Adipocyte (in vitro differentiated cells): Measurements from ENCODE around the gene VSTM2L.

Experiments used
- DNase-seq: peaks from one replicate; pipeline ENCODE4 v3.0.0-alpha.2; 2015; ENCODE audit warnings: low read depth
- H3K27me3 ChIP-seq: replicated peaks from 2 replicates; pipeline ENCODE4 v1.7.0; 2013; ENCODE audit warnings: mild to moderate bottlenecking, low read length, moderate library complexity; ENCODE audit not compliant: control insufficient read depth, insufficient read depth
- H3K36me3 ChIP-seq: 2 replicates; pipeline ENCODE4 v1.7.0; 2013; ENCODE audit warnings: low read length, mild to moderate bottlenecking, moderate library complexity; ENCODE audit not compliant: control insufficient read depth, insufficient read depth, severe bottlenecking
- H3K4me1 ChIP-seq: 2 replicates; pipeline ENCODE4 v1.7.0; 2013; ENCODE audit warnings: mild to moderate bottlenecking, low read length, moderate library complexity; ENCODE audit not compliant: control insufficient read depth, insufficient read depth
- H3K4me3 ChIP-seq: 2 replicates; pipeline ENCODE4 v1.7.0; 2013; ENCODE audit warnings: mild to moderate bottlenecking, low read length, moderate library complexity
- H3K9ac ChIP-seq: 2 replicates; pipeline ENCODE4 v1.7.0; 2013; ENCODE audit warnings: mild to moderate bottlenecking, low read length, moderate library complexity
- H3K9me3 ChIP-seq: 2 replicates; pipeline ENCODE4 v1.7.0; 2013; ENCODE audit warnings: mild to moderate bottlenecking, low read length, moderate library complexity; ENCODE audit not compliant: control insufficient read depth

Gene VSTM2L

DNA sequence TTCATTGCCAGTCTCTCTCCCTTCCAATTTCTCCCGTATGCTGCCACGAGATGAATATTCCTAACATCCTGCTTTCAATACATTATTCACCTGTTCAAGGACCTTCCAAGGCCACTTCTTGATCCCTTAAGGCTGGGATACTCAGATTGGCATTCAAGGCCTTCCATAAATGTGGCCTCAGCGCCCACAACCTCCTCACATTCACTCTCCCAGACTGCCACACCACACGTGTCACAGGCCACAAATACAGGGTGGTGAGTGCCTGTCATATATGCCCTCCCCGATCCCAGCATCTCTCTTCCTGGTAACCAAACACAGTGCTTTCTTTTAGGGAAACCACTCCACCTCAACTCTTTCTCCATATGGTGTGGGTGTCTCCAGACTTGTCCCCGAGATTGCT is 74.9 kb downstream of the VSTM2L start:
- Histone ChIP-seq H3K9me3 (no peaks in the 10 kb centered on the region), H3K9ac (no peak overlapping the region), H3K36me3 (peaks cover 6% of the 10 kb centered on the region), H3K4me3 (no peak overlapping the region), H3K27me3 (no peaks in the 10 kb centered on the region), H3K4me1 (no peaks in the 10 kb centered on the region)
- DNase-seq = no peak

DNA sequence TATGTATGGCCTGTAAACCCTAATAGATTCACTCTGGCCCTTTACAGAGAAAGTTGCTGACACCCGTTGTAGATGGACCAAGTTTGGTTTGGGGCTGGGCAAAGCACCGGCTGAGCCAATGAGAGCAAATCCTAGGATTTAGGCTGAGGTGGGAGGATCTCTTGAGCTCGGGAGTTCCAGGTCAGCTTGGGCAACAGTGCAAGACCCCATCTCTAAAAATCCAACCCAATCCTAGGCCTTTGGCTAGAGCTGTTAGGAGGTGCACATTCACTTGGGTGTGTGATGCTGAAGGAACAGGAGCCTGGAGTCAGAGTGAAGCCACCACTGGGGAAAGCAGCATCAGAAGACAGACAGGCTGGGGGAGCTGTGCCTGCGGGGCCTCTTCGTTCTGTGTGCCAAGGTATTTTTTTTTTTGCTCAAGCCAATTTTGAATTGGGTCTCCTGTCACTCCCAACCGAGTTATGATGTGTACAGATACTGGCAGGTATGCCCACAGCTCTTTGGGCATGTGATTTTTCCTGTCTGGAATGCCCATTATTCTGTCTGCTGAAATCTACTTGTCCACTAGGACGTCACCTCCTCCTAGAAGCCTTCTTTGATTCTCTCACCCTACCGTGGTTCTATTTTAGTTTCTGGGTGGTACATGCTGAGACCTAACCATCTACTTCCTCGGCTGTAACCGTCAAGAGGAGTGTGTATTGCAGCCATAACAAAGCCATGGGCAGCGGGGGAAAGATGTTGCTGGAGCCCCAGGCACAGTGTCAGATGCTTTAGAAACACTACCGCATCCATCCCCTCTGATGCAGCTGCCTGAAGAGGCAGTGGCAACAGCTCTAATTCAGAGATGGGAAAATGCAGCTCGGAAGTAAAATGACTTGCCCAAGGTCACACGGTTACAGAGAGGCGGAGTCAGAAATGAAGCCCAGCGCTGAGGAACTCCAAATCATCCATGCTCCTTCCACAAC is 76.4 kb downstream of the VSTM2L start:
- peaks cover 6% of the 10 kb centered on the region for H3K4me1 ChIP-seq
- H3K9me3 ChIP-seq = no peaks in the 10 kb centered on the region
- H3K27me3 ChIP-seq = no peaks in the 10 kb centered on the region
- no peak overlapping the region for H3K9ac ChIP-seq
- no peak overlapping the region for H3K4me3 ChIP-seq
- no peak for DNase-seq
- peaks cover 13% of the 10 kb centered on the region for H3K36me3 ChIP-seq

DNA sequence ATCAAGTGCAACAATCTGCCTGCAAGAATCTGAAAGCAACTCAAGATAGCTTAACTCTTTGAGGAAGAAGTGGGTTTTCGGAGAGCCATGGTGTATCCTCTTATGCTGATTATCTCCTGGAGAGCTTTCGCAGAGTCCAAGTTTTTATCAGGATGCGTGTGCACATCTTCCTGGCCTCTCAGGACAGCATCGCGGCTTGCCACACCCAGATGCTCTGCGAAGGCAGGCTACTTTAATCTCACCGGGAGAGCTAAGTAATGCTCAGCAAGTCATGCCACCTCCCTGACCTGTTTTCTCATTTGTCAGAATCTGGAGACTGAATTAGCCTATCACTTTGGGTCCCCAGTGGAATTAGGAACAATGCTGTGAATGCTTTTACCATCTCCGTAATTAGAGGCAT is 77.5 kb downstream of the VSTM2L start:
- H3K27me3 ChIP-seq = no peaks in the 10 kb centered on the region
- DNase-seq = no peak
- H3K36me3 ChIP-seq = peaks cover 13% of the 10 kb centered on the region
- H3K9ac ChIP-seq = no peak overlapping the region
- H3K4me3 ChIP-seq = no peak overlapping the region
- H3K4me1 ChIP-seq = peaks cover 8% of the 10 kb centered on the region
- no peaks in the 10 kb centered on the region for H3K9me3 ChIP-seq

DNA sequence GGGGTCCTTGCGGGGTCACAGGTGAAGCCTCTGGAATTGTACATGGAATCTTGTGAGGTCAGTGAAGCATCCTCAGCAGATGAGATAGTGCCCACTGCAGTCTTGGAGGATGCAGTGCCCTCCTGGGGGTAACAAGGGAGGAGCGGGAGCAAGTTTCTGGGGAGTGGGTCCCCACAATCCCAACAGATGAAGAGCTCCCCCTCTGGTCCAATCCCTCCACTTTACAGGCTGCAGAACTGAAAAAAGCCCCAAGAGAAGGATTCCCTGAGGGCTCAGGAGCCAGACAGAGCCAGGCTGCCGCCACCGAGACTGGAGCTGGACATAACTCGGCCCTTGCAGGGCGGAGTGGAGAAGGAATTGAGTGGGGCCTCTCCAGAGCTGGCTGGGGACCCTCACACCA is 77.9 kb downstream of the VSTM2L start:
- Histone ChIP-seq H3K27me3 (no peaks in the 10 kb centered on the region), H3K36me3 (peaks cover 13% of the 10 kb centered on the region), H3K9me3 (no peaks in the 10 kb centered on the region), H3K4me1 (peaks cover 13% of the 10 kb centered on the region), H3K9ac (no peak overlapping the region), H3K4me3 (no peak overlapping the region)
- no peak for DNase-seq

DNA sequence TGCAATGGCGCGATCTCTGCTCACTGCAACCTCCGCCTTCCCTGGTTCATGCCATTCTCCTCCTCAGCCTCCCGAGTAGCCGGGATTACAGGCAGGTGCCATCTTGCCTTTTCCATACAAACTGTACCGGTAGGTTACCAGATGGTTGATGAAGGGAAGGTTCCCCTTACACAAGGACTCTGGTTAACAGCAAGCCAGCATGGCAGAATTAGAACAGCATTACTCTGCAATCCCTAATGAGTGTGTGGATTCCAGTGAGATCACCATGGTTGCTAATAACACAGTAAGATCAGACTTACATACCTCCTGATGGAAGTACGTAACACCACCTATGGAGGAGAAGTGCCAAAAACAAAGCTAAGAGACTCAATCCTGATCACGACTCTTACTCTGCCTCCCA is 78.6 kb downstream of the VSTM2L start:
- H3K36me3 ChIP-seq = peaks cover 13% of the 10 kb centered on the region
- H3K9me3 ChIP-seq = no peaks in the 10 kb centered on the region
- no peak for DNase-seq
- no peak overlapping the region for H3K9ac ChIP-seq
- no peaks in the 10 kb centered on the region for H3K27me3 ChIP-seq
- peaks cover 20% of the 10 kb centered on the region for H3K4me1 ChIP-seq
- no peak overlapping the region for H3K4me3 ChIP-seq

DNA sequence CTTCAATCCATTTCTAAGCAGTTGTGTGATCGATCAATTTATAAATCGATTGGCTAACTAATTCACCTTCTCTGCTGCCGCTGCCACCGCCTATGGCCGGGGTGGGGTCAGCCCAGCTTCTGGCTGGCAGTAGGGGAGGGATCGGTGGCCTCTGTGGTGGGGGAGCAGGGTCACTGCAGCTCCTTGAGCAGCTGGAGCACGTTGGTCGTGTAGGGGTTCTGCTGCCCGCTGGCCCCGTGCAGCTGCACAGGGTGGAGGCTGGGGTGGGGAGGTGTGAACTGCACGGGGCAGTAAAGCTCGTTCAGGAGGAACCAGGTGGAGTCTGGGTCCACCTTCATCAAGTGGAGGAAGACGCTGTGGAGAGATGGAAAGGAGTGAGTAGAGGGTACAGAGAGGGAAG is 80.4 kb downstream of the VSTM2L start:
- Histone ChIP-seq H3K9ac (no peak overlapping the region), H3K9me3 (no peaks in the 10 kb centered on the region), H3K27me3 (no peaks in the 10 kb centered on the region), H3K4me3 (no peak overlapping the region), H3K4me1 (peaks cover 34% of the 10 kb centered on the region), H3K36me3 (peaks cover 16% of the 10 kb centered on the region)
- DNase-seq = no peak

DNA sequence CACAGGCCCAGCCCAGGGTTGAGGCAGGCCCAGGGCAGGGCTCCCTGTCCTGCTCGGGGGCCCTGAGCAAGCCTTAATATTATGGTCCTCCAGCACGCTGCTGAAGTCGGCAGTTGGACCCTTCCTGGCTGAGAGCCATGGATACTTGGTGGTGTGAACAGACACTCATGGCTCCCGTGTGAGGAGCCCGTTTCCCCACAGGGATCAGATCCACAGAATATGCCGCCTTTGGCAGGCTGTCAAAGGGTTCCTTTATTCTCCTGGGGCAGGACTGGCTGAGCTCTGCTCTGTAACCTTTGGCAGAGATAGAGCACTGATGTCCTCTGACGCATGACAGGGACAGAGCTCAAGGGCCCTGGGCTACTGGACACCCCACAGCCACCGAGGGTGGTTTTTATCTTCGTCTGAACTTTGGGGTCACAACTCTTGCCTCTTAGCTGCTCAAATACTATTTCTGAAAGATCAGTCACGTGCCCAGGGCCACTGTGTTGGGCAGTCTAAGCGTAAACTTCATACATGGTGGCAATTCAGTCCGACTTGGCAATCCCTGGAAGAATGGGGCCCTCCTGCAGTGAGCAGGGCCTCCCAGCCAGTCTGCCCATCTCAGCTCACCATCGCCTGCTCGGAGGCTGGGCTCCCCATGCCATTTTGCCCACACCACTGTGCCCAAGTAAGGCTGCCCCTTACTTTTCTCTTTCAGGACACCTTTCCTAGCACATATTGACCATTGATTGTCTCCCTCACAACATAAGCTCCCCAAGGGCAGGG is 81.3 kb downstream of the VSTM2L start:
- no peak overlapping the region for H3K9ac ChIP-seq
- H3K4me3 ChIP-seq = no peak overlapping the region
- peaks cover 23% of the 10 kb centered on the region for H3K36me3 ChIP-seq
- no peak for DNase-seq
- H3K27me3 ChIP-seq = no peaks in the 10 kb centered on the region
- H3K4me1 ChIP-seq = peaks cover 34% of the 10 kb centered on the region
- H3K9me3 ChIP-seq = no peaks in the 10 kb centered on the region

DNA sequence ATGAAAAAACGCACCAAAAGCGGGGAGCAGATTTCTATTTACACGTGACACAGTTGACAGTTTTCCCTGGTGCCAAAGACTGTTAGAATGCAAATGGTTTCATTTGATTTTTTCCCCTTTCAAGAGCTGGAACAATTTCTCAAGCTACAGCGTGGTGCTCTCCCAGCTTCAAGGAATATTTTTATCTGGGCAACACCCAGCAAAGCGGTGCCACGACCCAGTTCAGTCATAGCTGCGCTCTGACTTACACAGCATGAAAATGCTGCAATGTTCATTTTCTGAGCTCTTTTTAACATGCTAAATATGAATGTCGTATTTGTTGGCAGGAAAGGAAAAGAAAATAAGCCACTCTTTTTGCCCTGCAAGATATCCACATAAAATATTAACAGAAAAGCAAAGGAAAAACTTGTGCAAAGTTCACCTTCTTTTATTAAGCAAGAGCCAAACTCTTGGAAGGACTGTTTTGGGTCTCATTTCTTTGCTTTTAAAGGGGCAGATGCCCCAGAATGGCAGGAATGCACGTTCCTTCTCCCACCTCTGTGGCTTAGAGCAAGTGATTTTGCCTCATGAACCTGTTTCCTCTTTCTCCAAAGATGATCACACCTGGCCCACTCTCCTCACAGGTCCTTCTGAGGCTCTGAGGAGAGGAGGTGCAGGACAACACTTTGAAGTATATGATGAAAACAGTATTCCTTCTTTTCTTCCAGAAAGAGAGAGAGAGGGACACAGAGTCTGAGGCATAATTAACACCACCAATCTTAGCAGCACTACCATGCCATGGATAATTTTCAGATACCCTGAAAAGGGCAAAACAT is 83.3 kb downstream of the VSTM2L start:
- Histone ChIP-seq H3K4me1 (peaks cover 34% of the 10 kb centered on the region), H3K9ac (peak overlapping the region; percentile 53), H3K27me3 (no peaks in the 10 kb centered on the region), H3K36me3 (peaks cover 28% of the 10 kb centered on the region), H3K9me3 (no peaks in the 10 kb centered on the region), H3K4me3 (peak overlapping the region; percentile 24)
- DNase-seq = peak; percentile 5

DNA sequence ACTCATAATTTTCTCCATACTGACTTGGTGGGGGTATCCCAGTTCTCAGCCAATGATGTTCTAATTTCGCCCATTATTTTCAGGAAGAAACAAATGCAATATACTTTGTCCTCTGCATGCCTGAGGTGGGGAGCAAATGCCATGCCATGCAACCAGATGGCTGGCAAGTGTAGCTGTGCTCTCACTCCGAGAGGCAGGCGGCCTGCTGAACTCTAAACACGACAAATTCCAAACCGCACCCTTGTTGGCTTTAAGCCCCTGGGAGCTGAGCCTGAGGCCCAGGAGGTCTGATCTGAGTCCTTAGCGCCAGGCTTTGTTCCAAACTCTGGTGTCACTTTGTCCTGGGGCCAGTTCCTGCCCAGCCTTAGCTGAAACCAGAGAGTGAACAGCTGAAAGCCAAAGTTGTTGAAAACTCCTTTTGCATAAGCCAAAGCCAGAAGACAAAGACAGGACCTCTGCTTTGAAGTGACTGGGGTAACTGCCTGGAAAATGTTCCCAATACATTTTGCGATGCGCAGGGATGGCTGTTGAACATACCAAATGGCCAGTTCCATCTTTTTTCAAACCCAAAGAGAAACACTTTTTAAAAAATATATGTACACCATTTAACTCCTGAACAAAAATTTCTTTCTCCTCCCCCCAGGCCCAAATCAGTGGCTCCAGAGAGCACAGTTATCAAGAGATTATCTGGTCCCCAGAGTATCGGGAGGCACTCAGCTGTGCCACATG is 84.1 kb downstream of the VSTM2L start:
- Histone ChIP-seq H3K36me3 (peaks cover 22% of the 10 kb centered on the region), H3K4me1 (peaks cover 34% of the 10 kb centered on the region)

DNA sequence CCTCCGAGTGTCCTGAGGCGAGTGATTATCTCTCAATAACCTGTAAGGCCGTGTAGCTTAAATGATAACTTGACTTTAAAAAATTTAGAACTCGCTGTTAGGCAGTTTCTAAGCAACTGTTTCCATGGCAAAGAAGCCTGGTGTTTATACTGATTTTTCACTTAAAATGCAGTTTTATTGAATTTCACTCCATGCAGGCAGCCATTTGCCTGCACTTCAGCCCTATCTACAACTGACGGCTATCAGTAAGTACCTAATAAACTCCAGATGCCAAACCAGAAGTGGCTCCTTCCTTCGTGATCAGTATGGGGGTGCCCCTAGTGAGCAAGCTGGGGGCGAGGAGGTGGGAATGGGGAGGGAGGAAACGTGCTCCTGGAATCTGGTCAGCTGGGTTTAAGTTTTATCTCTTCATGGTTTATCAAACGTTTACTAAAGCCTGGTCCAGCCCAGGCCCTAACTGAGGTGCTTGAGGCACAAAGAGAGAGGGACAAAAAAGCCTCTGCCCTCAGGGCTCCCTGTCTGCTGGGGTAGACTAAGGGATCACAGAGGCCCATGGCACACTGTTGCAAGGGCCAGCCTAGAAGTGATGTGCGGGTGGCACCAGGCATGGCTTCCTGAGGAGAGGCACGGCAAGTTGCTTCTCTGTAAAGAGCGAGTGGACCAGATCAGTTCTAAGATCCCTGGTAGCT is 84.8 kb downstream of the VSTM2L start:
- H3K4me1 ChIP-seq = peaks cover 39% of the 10 kb centered on the region
- H3K4me3 ChIP-seq = no peak overlapping the region
- no peaks in the 10 kb centered on the region for H3K9me3 ChIP-seq
- DNase-seq = peak; percentile 10
- peaks cover 22% of the 10 kb centered on the region for H3K36me3 ChIP-seq
- H3K9ac ChIP-seq = no peak overlapping the region
- H3K27me3 ChIP-seq = no peaks in the 10 kb centered on the region

More for the DNA sequence above, 84.1 kb downstream of the VSTM2L start:
- H3K27me3 ChIP-seq = no peaks in the 10 kb centered on the region
- H3K9ac ChIP-seq = peak overlapping the region; percentile 53
- peak; percentile 82 for DNase-seq
- no peaks in the 10 kb centered on the region for H3K9me3 ChIP-seq
- H3K4me3 ChIP-seq = no peak overlapping the region
